ENCODE results near the gene NAIF1.

GRCh38 chr9:128051932-128052709 is 15.0 kb downstream of the NAIF1 start:
- TF ChIP-seq CTCF (IDR thresholded peaks at IDR 0.05; ENCODE audit: low read depth, low read length) (no peak), EZH2phosphoT487 (IDR thresholded peaks at IDR 0.05; ENCODE audit: low read depth) (no peak)
